Suprapubic skin (tissue), 4 donors: ENCODE data around the gene LARP7.

ENCODE experiments used
- CTCF ChIP-seq, 2 donors: fragments of 200-600 bp in 1 of 2; fragments of 450-650 bp in 1 of 2; sonication (generic) in 1 of 2; IDR thresholded peaks; one replicate each; pipeline ENCODE4 v1.5.1; 2016 to 2019; ENCODE audit warnings: antibody characterized with exemption in 2 of 2, mild to moderate bottlenecking in 1 of 2, moderate library complexity in 1 of 2
- EP300 ChIP-seq: sonication (generic); formaldehyde crosslinking; IDR thresholded peaks from one replicate; pipeline ENCODE4 v1.6.1; 2017; ENCODE audit warnings: antibody characterized with exemption
- POLR2A ChIP-seq, 2 donors: fragments of 450-650 bp; IDR thresholded peaks; one replicate each; pipeline ENCODE4 v1.6.1; 2017; ENCODE audit warnings: antibody characterized with exemption in 2 of 2, mild to moderate bottlenecking in 2 of 2, moderate library complexity in 2 of 2
- POLR2AphosphoS5 ChIP-seq, 3 donors: sonication (generic); formaldehyde crosslinking; IDR thresholded peaks; one replicate each; pipeline ENCODE4 v1.6.1; 2017; ENCODE audit warnings: antibody characterized with exemption in 3 of 3

GRCh38 chr4:112693507-112693906 lies 56.6 kb downstream of the LARP7 start:
- TF ChIP-seq POLR2AphosphoS5 (IDR thresholded peaks at IDR 0.05) (no peak), CTCF (IDR thresholded peaks at IDR 0.05) (no peak), EP300 (no peak), POLR2A (IDR thresholded peaks at IDR 0.05) (no peak)
